T-helper 2 cell treated with Interferon-gamma antibody and Interleukin-4, amounts not matched to agents 100 ng/mL and 5 ng/mL, for 36 hours (primary cell): ENCODE results near the gene PTPA. TPM values are rescaled to one million over a fixed set of nuclear protein-coding genes. Genes with fewer than 3 reads are reported as not detected.

ENCODE experiments used
- intact Hi-C: fragments of 100-400 bp; cut with micrococcal nuclease; formaldehyde crosslinking; loops from one replicate; pipeline ENCODE4 v1.15.1; 2023
- total RNA-seq: library from RNA; stranded (reverse); gene quantifications from 2 replicates; pipeline ENCODE4 v1.2.3, GENCODE V29; 2022

The PTPA gene
- total RNA-seq, 1 donor from 2014 or later, result 105 TPM

GRCh38 chr9:129081388-129081904 lies 29.8 kb upstream of the PTPA start:
- intact Hi-C loops, result loop anchor here (1.0 kb wide), 3 partner anchors 29 to 545 kb away; partner anchors contain the start of genes CRAT, MIGA2 and NTMT1

GRCh38 chr9:129084087-129084486 lies 27.1 kb upstream of the PTPA start:
- intact Hi-C loops, result no loop called here

- intact Hi-C loops, result no loop called here
Measured at GRCh38 chr9:129089246-129089645, 22.0 kb upstream of the PTPA start.

GRCh38 chr9:129093602-129094386 lies 17.4 kb upstream of the PTPA start:
- intact Hi-C loops, result no loop called here

DNA sequence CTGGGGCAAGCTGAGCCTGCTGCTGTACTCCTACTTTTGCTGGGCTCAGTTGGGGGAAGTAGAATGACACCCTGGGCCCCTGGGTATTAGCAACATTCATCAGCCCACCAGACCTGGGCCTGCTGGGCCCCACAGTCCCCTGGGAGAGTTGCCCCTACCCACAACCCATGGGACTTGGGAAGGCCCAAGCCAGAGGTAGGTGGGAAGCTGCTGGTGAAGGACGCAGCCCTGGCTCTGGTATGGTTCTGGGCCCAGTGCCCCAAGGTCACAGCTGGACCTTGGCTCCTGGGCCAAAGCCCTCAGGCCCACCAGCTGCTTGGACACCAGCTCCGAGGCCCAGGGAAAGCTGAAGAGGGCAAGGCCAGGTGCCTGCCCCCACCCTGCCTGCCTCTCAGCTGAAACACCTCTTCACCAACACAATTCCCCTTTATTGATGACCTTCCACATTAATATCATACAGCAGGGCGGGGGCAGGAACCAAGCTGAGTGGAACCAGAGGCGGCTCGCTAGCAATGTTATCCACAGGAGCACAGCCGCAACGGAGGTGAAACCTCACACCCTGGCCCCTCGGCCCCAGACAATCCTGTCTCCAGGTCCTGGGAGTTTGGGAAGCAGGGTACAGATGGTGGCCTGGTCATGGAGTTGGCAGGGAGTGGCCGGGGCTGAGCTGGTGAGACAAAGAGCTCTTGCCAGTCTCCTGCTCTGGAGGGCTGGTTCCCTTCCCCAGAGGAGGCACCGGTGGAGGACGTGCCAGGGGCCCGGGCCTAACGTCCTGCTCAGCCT lies 16.6 kb upstream of the PTPA start:
- intact Hi-C loops, result no loop called here

GRCh38 chr9:129095170-129095667 lies 16.0 kb upstream of the PTPA start:
- intact Hi-C loops, result no loop called here

DNA sequence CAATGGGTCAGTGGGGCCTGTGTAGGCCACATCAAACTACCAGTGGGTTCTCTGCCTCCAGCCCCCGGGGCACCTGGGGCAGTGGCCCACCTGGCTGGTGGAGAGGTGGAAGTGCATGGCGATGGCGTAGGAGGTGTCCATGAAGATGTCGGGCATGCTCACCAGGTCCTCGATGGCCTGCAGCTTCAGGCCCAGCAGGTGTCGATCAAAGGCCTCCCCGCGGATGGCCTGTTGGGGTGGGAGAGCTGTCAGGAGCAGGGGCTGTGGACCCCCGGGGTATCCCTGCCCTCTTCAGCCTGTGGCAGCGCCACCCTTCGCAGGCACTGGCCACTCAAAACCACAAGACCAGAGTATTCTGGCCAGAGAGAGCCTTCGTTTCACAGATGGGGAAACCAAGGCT lies 15.3 kb upstream of the PTPA start:
- intact Hi-C loops, result no loop called here

- intact Hi-C loops, result no loop called here
Measured at GRCh38 chr9:129097671-129098306, 13.4 kb upstream of the PTPA start.

DNA sequence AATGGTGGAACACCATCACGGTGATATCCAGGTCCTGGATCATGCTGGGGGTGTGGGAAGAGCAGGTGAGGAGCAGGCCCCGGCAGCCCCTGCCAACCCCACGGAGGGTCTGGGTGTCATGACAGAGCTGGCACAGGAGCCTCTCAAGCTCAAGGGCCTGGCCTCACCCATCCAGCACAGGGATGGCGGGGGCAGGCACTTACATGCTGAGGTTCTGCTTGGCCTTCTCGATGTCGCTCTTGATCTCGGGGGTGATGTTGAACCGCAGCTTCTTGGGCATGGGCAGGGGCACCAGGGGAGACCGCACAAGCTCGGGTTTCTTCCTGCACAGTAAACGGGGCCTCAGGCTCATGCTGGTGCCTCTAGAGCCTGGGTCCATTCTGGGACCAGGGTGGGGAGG lies 12.9 kb upstream of the PTPA start:
- intact Hi-C loops, result no loop called here

DNA sequence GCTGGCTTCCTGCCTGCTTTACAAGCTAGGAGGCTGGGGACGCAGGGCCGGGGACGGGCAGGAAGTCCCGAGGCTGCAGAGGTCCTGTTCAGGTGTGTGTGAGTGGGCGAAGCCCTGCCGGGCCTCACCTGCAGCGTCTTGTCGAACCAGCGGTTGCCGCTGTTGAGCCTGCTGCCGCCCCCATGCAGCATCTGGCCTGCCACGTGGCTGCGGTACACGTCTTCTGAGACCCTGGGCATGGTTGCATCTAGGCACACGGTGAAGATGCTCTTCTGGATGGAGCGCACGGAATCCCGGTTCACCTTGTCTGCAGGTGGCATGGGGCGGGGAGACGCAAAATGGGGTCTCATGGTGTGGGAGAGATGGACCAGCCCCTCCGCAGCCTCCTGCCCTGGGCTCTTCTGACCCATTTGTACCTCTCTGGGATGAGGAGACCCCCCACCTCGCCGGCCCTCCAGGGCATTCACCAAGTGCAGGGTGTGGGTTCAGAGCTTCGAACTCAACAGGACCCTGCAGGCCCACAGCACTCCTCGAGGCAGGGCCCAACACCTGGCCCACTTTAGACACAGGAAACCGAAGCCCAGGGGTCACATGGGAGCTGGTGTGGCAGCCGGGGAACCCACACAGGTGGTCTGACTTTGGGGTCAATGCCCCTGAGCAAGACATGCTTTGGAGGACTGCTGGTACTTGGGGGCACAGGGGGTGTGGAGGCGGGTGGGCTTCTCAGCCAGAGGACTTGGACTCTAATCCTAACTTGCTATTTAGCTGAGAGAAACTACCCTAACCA lies 10.6 kb upstream of the PTPA start:
- intact Hi-C loops, result no loop called here

- intact Hi-C loops, result no loop called here
Measured at GRCh38 chr9:129101279-129101678, 9.9 kb upstream of the PTPA start.

DNA sequence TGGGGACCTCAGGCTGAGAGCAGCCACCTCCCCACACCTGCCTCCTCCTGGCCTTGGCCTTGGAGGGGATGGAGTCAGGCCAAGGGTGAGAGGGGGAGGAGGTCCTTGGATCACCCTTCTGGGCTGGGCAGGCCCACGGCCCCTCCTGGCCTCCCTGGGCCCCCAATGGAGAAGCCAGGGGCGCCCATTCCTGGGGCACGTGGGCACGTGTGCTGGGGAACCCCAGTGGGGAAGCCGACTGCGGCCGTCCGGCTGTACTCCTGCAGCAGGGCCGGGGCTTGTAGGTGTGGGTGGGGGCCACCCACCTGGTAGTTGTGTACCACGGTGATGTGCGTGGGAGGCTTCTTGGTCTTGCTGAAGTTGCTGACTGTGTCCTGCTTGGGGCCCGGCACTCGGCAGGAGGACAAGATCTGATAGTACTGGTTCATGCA lies 9.1 kb upstream of the PTPA start:
- intact Hi-C loops, result no loop called here

DNA sequence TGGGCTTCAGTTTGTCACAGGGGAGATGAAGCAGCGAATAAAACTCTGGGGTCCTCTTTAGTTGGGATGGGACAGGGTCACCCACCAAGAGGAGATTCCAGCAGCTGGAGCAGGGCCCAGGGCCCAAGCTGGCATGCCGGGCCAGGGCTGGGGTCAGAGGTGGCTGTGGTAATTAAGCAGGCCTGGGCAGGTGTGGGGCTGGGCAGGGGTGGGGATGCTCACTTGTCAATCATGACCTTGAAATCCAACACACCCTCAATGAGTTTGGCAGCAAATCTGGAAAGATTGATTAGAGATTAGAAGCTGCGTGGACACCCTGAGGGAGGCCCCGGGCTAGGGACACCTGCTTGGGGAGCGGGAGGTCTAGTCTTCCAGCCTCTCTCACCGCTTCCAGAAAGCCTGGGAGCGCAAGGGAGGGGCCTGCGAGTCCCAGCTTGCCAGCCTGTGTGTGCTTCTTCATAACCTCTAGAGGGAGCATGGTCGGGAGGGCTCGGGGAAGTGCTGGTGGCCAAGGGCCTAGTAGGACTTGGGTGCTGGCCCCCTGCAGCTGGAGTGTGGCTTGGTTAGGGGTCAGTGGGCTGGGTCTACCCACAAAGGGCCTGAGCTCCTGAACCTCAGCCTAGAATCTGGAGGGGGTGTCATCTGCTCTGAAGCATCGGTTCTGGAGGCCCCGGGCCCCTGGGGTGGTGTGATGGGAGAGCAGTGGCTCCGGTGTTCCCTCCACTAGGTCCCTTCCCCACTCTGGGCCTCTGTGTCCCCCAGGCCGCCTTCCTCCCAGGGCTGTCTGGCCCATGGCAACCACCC lies 8.2 kb upstream of the PTPA start:
- intact Hi-C loops, result no loop called here

GRCh38 chr9:129103595-129103965 lies 7.6 kb upstream of the PTPA start:
- intact Hi-C loops, result no loop called here

DNA sequence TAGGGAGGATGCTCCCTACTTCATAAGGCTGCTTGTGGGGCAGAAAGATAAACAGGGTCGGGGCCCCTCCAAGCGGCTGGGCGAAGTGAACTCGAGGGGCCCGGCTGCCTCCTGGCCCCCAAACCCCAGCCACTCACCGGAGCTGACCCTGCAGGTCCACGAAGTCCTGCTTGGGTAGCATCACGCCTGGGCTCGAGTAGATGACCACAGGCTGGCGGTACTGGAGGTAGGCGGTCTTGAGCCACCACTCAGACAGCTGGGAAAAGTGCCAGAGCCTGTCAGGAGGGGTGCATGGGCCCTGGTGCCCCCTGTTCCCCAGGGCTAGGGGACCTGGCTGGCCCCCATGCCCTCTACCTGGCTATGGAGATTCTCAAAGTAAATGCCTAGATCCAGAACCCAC lies 7.2 kb upstream of the PTPA start:
- intact Hi-C loops, result no loop called here

GRCh38 chr9:129105857-129106694 lies 5.1 kb upstream of the PTPA start:
- intact Hi-C loops, result no loop called here

DNA sequence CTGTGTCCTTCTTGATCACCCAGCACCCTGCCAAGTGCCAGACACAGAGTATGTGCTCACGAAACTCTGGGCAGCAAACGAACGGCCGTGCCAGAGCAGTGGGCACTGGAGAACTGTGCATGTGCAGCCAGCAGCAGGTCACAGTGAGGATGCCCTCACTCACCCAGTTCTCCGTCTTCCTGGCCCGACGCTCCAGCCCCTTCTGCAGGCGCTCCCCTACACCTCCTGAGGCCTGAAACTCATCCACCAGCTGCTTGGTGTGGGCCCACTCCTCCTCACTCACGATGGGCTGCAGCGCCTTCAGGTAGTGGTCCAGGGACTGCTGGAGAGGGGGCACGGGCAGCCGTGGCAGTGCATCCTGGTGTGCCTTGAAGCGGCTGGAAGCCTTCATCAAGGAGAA lies 3.6 kb upstream of the PTPA start:
- intact Hi-C loops, result no loop called here

GRCh38 chr9:129108083-129108804 lies 3.0 kb upstream of the PTPA start:
- intact Hi-C loops, result no loop called here
